ENCODE data around the gene DNAH14. TPM values are rescaled to one million over a fixed set of nuclear protein-coding genes. Genes with fewer than 3 reads are reported as not detected.
"Not testable (repeated sequence)": the region's sequence is repeated elsewhere in the genome, so short reads cannot be mapped to it uniquely, and the experiment has no call there.

The DNAH14 gene
- total RNA-seq, 1 donor from 2014 or later: 21.6 TPM

DNA sequence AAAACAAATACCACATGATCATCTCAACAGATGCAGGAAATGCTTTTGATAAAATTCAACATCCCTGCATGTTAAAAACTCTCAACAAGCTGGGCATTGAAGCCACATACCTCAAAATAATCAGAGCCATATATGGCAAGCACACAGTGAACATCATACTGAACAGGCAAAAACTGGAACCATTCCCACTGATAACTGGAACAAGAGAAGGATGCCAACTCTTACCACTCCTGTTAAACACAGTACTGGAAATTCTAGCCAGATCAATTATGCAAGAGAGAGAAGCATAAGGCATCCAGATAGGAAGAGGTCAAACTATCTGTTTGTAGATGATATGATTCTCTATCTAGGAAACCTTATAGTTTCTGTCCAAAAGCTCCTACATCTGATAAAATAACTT, 91.6 kb downstream of the DNAH14 start:
- Mint-ChIP-seq H3K27me3 (ENCODE audit: unreplicated experiment) (no peaks in the 10 kb centered on the region), H3K4me3 (ENCODE audit: unreplicated experiment) (no peak overlapping the region), H3K4me1 (ENCODE audit: unreplicated experiment) (no peaks in the 10 kb centered on the region)

DNA sequence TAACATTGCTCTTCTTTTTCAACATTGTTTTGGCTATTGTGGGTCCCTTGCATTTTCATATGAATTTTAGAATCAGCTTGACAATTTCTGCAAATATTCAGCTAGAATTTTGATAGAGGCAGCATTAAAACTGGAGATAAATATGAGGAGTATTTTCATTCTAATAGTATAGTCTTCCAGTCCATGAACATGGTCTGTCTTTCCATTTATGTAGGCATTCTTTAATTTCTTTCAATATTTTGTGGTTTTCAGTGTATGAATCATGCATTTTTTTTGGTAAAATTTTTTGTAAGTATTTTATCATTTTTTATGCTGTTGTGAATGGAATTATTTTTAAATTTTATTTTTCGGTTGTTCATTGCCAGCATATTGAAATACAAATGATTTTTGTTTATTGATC, 97.2 kb downstream of the DNAH14 start:
- Mint-ChIP-seq H3K4me3 (ENCODE audit: unreplicated experiment) (no peak overlapping the region), H3K27ac (ENCODE audit: unreplicated experiment) (no peak overlapping the region), H3K36me3 (ENCODE audit: low read depth, unreplicated experiment) (peaks cover 8% of the 10 kb centered on the region), H3K9me3 (ENCODE audit: unreplicated experiment) (peaks cover 10% of the 10 kb centered on the region), H3K27me3 (ENCODE audit: unreplicated experiment) (no peaks in the 10 kb centered on the region), H3K4me1 (ENCODE audit: unreplicated experiment) (no peaks in the 10 kb centered on the region)
- TF ChIP-seq, protein P1, sequence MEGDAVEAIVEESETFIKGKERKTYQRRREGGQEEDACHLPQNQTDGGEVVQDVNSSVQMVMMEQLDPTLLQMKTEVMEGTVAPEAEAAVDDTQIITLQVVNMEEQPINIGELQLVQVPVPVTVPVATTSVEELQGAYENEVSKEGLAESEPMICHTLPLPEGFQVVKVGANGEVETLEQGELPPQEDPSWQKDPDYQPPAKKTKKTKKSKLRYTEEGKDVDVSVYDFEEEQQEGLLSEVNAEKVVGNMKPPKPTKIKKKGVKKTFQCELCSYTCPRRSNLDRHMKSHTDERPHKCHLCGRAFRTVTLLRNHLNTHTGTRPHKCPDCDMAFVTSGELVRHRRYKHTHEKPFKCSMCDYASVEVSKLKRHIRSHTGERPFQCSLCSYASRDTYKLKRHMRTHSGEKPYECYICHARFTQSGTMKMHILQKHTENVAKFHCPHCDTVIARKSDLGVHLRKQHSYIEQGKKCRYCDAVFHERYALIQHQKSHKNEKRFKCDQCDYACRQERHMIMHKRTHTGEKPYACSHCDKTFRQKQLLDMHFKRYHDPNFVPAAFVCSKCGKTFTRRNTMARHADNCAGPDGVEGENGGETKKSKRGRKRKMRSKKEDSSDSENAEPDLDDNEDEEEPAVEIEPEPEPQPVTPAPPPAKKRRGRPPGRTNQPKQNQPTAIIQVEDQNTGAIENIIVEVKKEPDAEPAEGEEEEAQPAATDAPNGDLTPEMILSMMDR (IDR thresholded peaks at IDR 0.05; ENCODE audit: unreplicated experiment): no peak
- DNase-seq (ENCODE audit: low spot score): no peak

More for the DNA sequence above, 91.6 kb downstream of the DNAH14 start:
- TF ChIP-seq, protein P1 (IDR thresholded peaks at IDR 0.05; ENCODE audit: unreplicated experiment): no peak
- H3K36me3 Mint-ChIP-seq (ENCODE audit: low read depth, unreplicated experiment): peaks cover 21% of the 10 kb centered on the region
- no peak for DNase-seq (ENCODE audit: low spot score)
- H3K9me3 Mint-ChIP-seq (ENCODE audit: unreplicated experiment): peaks cover 5% of the 10 kb centered on the region
- H3K27ac Mint-ChIP-seq (ENCODE audit: unreplicated experiment): no peak overlapping the region

- H3K9me3 Mint-ChIP-seq (ENCODE audit: unreplicated experiment); H3K27ac Mint-ChIP-seq (ENCODE audit: unreplicated experiment); DNase-seq (ENCODE audit: low spot score); H3K36me3 Mint-ChIP-seq (ENCODE audit: low read depth, unreplicated experiment); H3K4me3 Mint-ChIP-seq (ENCODE audit: unreplicated experiment); H3K27me3 Mint-ChIP-seq (ENCODE audit: unreplicated experiment): not testable (repeated sequence)
- H3K4me1 Mint-ChIP-seq (ENCODE audit: unreplicated experiment): peaks cover 27% of the 10 kb centered on the region
These were observed 107.0 kb downstream of the DNAH14 start for GRCh38 chr1:225036441-225036840.

DNA sequence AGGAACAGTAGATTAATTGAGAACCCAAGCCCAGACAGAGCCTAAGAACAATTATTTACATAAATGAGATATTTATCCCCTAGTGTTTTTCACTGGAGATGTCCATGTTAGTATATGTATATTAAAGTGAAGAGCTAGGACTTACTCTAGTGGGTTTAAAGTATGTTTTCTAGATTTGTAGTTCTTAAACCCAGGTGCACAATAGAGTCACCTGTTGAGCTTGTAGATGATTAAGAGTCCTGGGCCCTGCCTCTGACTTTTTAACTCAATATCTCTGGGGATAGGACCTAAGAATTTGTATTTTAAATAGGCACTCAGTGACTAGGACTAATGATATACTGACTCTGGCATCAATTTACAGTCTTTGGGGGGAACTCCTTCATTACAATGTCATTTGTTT, 112.8 kb downstream of the DNAH14 start:
- no peaks in the 10 kb centered on the region for H3K27me3 Mint-ChIP-seq (ENCODE audit: unreplicated experiment)
- DNase-seq (ENCODE audit: low spot score): no peak
- H3K36me3 Mint-ChIP-seq (ENCODE audit: low read depth, unreplicated experiment): no peaks in the 10 kb centered on the region
- no peak overlapping the region for H3K4me3 Mint-ChIP-seq (ENCODE audit: unreplicated experiment)
- H3K27ac Mint-ChIP-seq (ENCODE audit: unreplicated experiment): no peak overlapping the region
- peaks cover 4% of the 10 kb centered on the region for H3K4me1 Mint-ChIP-seq (ENCODE audit: unreplicated experiment)
- TF ChIP-seq, protein P1 (IDR thresholded peaks at IDR 0.05; ENCODE audit: unreplicated experiment): no peak
- H3K9me3 Mint-ChIP-seq (ENCODE audit: unreplicated experiment): no peaks in the 10 kb centered on the region

- H3K9me3 Mint-ChIP-seq (ENCODE audit: unreplicated experiment): no peaks in the 10 kb centered on the region
- H3K4me1 Mint-ChIP-seq (ENCODE audit: unreplicated experiment): no peaks in the 10 kb centered on the region
- no peak overlapping the region for H3K4me3 Mint-ChIP-seq (ENCODE audit: unreplicated experiment)
- H3K27me3 Mint-ChIP-seq (ENCODE audit: unreplicated experiment): no peaks in the 10 kb centered on the region
- no peaks in the 10 kb centered on the region for H3K36me3 Mint-ChIP-seq (ENCODE audit: low read depth, unreplicated experiment)
- no peak overlapping the region for H3K27ac Mint-ChIP-seq (ENCODE audit: unreplicated experiment)
- TF ChIP-seq, protein P1 (IDR thresholded peaks at IDR 0.05; ENCODE audit: unreplicated experiment): no peak
- no peak for DNase-seq (ENCODE audit: low spot score)
These were observed 114.8 kb downstream of the DNAH14 start for GRCh38 chr1:225044258-225044657.

GRCh38 chr1:225049594-225049993, 120.1 kb downstream of the DNAH14 start:
- DNase-seq (ENCODE audit: low spot score): no peak
- H3K9me3 Mint-ChIP-seq (ENCODE audit: unreplicated experiment): no peaks in the 10 kb centered on the region
- H3K36me3 Mint-ChIP-seq (ENCODE audit: low read depth, unreplicated experiment): no peaks in the 10 kb centered on the region
- no peak overlapping the region for H3K27ac Mint-ChIP-seq (ENCODE audit: unreplicated experiment)
- no peak overlapping the region for H3K4me3 Mint-ChIP-seq (ENCODE audit: unreplicated experiment)
- no peaks in the 10 kb centered on the region for H3K27me3 Mint-ChIP-seq (ENCODE audit: unreplicated experiment)
- TF ChIP-seq, protein P1 (IDR thresholded peaks at IDR 0.05; ENCODE audit: unreplicated experiment): no peak
- no peaks in the 10 kb centered on the region for H3K4me1 Mint-ChIP-seq (ENCODE audit: unreplicated experiment)
